GM18505 (cell line): ENCODE results near the gene NSL1.

Experiments used
- ATAC-seq: cut with Tn5 transposase; IDR thresholded peaks from one replicate; pipeline ENCODE4 v1.9.1; 2021; ENCODE audit not compliant: unreplicated experiment
- POLR2A ChIP-seq: IDR thresholded peaks from 4 replicates; pipeline ENCODE4 v1.6.1; 2011; ENCODE audit warnings: borderline replicate concordance; ENCODE audit not compliant: insufficient read depth, insufficient read length; ENCODE audit errors: extremely low read depth

Gene NSL1

DNA sequence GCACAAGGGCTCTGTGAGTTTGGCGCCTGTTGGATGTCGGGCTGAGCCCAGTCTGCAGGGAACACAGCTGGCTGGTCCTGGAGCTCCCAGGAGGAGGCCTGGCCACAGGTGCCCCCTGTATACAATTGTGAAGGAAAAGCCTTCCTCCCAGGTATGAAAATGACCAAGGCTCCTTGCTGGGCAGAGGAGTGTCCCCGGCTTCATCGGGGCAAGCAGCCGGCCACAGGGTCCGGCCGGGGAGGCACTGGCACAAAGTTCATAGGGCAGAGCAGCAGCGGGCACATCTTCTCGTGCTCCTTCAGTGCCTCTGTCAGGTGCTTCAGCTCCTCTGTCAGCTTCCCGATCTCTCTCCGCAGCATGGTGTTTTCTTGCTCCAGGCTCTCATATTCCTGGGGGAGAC, 105.0 kb downstream of the NSL1 start:
- no peak for TF ChIP-seq POLR2A
- no peak for ATAC-seq

DNA sequence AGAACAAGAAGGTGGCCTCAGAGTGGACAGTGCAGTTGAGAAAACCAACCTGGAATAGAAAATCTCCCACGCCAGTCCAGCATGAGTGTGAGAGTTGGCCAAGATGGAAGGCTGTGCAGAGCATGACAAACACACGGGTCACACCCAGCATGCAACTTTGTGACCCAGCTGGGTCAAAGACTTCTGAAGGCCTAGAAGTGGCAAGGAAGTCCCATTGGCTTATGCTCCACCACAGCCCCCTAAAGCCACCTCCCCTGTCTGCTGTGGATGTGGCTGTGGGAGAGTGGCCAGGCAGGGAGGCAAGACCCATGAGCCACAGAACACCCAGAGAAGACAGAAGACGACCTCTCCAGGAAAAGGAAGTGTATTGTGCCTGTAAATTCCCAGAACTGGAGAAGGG, 105.5 kb downstream of the NSL1 start:
- ATAC-seq, result no peak
- TF ChIP-seq POLR2A, result no peak

DNA sequence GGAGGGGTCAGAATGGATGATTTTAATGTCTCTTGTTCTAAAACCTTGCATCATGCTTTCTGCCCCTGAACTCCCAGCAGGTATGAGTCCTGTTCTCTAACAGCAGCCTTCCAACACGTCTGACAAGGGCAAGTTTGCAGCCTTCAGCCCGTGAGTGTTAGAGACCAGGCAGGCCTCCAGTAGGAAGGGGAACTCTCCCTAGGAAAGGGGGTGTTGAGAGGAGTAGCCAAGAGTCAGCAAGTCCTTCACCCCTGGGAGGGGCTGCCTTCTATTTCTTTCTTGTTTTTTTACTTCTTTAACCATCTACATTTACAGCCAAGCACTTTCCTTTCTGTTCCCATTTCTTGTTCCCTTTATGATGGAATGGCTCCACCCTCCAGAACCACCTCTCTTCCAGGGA, 106.1 kb downstream of the NSL1 start:
- no peak for ATAC-seq
- TF ChIP-seq POLR2A, result no peak

DNA sequence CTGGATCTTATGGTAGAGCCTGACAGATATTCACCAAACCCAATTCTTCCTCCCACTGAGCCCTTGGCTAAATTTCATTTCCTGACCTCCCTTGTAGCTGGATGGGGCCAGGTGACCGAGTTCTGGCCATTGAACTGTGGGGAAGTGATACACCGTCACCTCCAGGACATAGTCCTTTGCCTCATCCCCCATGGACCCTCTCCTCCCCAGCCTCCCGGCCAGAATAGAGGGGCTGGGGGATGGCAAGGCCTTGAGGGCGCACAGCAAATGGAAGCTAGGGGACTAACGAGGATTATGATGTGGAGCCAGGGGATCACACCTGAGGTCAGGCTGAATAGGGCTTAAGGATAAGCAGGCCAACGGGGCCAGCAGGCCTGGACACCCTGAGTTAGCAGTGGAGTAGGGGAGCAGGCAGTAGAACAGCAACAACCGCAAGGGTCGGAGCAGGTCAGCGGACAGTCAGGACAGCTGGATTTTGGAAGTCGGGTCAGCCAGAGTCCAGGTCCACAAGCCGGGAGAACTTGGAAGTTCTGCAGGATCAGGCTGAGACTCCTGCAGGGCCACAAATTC, 107.0 kb downstream of the NSL1 start:
- ATAC-seq, result no peak
- peak; percentile 6 for TF ChIP-seq POLR2A

DNA sequence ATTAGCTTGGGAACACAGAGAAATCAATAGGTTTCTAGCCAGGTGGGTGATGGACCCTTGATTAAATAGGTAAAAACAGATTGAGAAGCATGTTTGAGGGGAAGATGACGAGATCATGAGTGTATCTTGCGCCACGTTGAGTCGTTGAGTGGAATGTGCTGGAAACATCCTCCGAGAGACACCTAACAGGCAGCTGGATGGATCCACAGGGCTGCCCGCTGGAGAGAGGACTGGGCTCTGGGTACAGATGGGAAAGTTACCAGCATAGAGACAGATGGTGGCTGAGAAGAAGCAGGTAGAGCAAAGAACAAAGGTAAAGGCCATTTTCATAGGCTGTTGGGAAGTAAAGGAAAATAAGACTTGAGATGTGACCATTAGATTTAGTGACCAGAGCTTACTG, 107.5 kb downstream of the NSL1 start:
- no peak for TF ChIP-seq POLR2A
- no peak for ATAC-seq

DNA sequence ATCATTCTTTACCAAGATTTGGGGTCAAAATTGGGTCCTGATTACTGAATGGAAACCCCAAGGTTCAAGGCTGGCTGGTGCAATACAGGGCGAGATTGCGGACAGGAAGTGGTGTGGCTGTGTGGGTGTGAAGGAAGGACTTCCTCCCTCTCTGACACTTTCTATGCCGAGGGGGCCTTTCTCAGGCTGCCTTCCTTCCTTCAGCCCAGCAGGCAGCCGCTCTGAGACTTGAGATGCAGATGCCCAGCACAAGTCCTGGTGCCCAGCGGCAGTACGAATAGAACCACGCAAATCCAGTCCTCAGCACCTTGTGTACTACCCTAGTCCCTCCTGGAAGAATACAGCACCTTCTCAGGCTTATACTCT, 108.2 kb downstream of the NSL1 start:
- ATAC-seq, result peak; percentile 65
- TF ChIP-seq POLR2A, result peak; percentile 78

DNA sequence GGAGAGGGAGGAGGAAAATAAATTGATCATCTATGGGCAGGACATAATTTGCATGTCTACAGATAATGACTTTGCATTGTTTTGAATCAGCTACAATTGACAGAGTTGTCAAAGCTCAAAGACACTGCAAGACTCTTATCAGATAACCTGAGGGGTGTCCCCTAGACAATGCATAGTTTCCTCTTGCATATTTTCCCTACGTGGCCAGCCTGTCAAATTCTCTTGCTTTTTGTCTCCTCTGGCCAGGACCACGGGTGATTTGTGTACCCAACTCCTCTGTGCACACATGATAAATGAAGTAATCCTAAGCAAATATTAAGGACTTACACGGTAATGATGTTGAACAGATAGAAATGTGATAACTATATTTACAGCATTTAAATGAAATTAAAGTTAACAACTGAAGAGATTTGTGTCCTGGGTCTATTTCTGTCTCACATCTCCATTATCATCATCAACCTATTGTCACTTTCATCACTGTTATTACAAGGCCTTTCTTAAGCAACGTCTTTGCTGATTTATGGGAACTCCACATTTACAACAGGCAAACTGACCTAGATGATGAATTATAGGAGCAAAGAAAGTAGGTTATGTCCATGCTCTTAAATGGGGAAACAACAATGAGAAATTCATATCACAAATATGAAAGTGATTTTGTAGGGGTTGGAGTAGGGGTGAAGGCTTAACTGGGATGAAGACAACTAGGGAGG, 110.7 kb downstream of the NSL1 start:
- ATAC-seq, result no peak

DNA sequence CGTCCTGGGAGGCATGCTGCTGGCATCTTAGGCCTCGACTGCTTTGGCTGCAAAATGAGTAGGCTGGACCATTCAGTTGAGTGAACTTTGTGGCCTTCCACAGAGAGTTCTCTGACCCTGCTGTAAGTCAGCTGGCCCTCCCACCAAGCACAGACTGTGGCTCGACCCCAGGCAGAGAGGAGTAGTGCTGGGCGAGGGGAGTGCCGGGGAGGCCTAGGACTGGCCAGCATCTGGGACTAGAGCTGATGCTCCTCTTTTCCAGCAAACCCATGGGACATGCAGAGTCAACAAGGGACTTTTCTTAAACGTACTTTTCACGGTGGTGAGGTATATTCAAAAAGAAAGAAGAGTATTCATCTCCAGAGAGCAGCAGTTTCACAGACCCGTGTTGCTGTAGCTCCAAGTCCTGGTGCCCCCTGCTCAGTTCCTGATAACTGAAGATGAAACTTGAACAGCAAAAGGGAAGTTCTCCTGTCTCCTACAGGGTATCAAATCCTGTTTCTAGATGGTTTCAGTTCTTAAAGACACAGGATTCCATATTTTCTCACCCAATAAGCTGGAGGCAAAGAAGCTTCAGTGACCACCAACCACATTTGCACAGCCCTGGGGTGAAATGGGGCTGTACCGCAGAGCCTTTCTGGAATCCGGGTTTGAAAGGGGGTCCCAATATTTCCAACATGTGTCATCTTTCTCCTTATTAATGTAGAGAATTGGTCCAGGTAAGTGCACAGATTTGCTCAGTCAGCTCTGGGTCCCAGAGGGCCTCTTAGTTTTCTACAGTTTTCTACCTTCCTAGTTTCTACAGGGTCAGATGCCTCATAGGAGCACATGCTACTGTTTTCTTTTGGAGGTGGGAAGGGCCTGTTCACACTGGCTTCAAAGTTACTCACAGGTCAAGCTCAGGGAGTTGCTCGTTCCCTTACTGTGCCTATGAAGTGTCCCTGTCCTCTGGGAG, 112.8 kb downstream of the NSL1 start:
- ATAC-seq, result peak; percentile 61
- peak; percentile 42 for TF ChIP-seq POLR2A

More for the DNA sequence above, 110.7 kb downstream of the NSL1 start:
- no peak for TF ChIP-seq POLR2A

DNA sequence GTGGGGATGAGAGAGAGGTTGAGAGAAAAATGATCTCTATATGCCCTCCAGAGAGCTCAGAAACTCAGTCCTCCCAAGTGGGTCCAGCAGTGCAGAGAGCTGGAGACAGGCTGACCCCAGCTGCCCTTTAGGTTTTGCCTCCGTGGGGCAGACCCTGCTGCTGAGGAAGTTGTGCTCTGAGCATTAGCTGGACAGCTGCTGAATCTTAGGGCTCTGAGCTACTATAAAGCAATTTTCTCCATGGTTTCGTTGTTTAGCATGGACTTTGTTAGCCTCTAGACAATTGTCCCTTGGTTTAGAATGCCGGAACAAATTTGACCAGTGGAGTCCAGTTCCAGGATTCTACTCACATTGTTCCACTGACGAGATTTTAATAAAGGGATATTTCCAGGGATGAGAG, 114.0 kb downstream of the NSL1 start:
- no peak for ATAC-seq
- no peak for TF ChIP-seq POLR2A

DNA sequence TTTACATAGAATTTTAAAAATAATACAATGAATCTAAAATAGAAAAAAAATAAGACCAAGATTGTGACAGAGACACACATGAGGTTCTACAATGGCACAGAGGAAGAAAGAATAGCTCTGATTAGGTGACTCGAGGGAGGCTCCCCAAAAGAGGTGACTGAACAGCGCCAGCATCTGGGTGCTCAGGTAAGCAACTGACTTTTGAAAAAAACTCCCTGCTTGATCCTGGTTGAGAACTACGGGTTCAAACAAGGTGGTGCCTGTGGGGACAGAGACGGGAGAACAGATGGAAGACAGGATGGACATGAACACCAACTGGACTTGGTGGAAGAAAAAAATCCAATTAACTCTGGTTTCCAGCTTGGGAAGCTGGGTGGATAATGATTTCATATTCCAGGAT, 114.4 kb downstream of the NSL1 start:
- TF ChIP-seq POLR2A, result no peak
- ATAC-seq, result no peak
